ENCODE results near the gene SSTR1.
A peak's percentile ranks its signal among the peaks of the same experiment; 100 is the strongest.

SSTR1 gene

DNA sequence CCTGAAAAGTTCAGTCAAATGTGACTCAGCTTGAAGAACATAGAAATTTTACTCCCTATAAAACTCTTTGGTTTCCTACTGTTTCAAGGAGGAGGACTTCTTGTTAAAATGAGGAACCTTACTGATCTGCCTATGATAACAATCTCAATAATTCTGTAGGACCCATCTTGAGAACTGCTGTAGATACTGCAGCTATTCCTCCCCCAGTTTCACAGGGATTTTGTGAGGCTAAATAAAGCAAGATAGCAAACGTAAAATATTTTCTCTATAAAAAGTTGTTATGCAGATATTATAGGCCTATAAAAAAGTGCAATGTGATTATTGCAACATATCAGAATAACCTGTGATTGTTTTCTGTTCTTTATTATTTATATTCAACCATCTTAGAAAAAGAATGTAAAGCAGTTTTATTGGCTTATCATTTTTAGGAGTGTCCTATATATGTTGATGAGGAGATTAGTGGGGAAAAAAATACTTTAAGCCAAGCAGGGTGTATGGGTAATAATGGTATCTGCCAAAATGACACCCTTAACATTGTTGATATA lies 36.1 kb downstream of the SSTR1 start:
- no peak for DNase-seq

DNA sequence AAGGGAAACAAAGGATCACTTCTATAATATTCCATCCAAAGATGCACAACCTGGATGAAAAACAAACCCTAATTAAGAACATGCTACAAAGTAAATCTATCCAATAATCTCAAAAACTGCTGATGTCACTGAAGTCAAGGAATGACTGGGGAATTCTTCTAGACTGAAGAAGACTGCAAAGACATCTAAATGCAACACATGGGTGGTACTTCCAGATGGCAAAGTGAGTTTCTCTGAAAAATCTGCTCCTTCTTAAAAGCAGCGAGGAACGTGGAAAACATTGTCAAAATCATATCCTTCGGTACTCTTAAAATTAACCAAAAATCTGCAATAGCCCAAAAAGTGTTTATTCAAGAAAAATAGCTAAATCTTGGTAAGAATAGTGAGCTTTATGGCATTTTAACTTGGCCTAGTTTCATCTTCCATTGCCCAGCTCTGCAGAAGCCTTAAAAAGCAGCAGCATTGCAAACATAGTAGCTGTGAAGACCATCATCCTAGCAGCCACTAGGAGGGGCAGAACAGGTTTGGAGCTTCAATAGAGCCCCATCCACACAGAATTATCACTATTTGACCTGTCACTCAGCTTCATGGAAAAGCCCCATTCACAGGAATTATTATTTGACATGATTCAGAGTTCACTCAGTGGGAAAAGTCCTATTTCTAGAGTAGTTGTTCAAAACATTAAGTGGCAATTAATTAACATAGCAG lies 40.8 kb downstream of the SSTR1 start:
- DNase-seq, result peak; percentile 21

DNA sequence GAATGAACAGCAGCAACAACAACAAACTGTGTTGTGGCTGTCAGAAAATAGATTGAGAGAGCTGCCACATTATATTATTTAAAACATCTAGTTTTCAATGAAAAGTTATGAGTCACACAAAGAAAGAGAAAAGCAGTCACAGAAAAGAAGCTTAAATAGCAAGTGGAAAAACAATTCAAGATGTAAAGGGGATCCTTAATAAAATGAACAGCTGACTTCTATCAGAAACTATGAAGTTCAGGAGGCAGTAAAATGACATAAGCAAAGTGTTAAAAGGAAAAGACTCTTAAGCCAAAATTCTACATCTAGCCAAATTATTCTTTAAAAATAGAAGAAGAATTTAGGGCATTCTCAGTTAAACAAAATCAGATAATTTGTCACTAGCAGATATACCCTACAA lies 42.6 kb downstream of the SSTR1 start:
- no peak for DNase-seq

DNA sequence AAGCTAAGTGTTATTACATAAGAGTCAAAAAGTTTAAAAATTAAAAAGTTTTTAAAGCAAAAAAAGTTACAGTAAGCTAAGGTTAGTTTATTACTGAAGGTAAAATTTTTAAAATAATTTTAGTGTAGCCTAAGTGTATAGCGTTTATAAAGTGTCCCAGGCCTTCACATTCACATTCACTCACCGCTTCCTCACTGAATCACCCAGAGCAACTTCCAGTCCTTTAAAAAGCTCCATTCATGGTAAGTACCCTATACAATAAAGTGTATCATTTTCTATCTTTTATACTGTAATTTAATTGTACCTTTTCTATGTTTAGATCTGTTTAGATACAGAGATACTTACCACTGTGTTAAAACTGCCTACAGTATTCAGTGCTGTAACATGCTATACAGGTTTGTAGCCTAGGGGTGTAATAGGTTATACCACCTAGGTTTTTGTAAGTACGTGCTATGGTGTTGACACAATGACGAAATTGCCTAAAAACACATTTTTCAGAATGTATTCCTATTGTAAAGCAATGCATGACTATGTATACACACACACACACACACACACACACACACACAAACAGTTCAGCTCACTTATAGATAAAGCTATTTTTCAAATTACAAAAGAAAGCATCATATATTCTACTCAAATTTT lies 44.5 kb downstream of the SSTR1 start:
- no peak for DNase-seq

DNA sequence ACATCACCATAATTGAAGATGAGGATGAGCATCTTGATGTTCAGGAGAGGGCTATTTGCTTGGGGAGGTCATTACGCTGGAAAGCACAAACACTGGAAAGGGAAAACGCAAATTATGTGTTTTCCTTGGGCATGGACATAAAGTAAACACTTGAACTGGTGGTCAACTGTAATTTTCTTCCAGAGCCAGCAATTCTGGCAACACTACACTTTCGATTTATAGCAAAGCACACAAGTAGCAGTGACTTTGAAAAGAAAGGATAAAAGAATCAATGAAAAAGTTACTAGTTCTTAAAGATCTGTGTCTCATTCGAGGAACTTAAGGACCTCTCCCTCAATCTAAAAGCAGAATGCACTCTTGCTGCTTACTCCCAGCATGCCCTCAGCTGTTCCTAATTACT lies 46.0 kb downstream of the SSTR1 start:
- no peak for DNase-seq

DNA sequence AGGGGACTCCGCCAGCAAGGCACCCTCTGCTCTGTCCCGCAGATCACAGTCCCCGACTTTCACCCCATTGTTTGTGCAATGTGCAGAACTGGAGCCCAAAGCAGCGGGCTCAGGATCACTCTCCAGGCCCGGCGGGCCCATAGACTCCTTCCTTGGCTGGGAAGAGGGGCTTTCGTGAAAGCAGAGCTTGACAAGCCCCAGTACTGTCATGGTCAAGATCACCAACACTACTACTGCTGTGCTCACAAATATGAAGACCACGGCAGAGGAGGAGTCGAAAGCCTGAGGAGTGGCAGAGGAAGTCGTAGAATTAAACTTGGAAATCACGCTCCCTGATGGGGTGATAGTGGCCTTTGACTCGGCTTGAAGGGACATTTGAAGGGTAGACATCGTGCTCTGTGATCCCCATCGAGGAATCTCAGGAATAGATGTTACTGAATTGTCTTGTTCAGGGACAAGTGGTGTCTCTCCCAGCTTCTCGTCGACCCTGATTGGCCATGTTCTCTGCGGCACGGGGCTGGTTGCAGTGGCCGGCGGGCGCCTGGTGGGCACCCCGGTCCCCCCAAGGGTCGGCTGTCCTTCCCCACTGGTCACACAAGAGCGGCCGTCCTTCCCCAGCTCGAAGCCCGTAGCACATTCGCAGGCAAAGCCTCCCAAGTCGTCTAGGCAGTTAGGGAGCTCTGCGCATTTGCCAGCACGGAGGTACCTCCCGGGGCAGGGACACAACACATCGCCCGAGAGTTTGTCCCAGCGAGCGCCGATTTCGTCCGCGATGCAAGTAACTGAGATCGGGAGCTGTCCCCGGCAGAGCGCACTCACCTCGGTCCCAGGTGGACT lies 47.1 kb downstream of the SSTR1 start:
- DNase-seq, result no peak

DNA sequence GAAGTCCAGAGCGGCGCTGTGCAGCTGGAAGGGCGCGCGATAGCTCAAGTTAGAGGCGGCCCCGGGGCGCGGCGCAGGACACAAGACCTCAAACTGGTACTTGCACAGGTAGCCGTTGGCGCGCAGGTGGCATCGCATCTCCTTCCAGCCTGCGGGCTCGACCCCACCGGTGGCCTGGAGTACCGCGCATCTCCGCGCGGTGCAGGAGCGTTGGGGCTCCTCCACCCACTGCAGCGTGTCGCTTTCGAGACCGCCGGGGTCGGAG lies 47.6 kb downstream of the SSTR1 start:
- no peak for DNase-seq

DNA sequence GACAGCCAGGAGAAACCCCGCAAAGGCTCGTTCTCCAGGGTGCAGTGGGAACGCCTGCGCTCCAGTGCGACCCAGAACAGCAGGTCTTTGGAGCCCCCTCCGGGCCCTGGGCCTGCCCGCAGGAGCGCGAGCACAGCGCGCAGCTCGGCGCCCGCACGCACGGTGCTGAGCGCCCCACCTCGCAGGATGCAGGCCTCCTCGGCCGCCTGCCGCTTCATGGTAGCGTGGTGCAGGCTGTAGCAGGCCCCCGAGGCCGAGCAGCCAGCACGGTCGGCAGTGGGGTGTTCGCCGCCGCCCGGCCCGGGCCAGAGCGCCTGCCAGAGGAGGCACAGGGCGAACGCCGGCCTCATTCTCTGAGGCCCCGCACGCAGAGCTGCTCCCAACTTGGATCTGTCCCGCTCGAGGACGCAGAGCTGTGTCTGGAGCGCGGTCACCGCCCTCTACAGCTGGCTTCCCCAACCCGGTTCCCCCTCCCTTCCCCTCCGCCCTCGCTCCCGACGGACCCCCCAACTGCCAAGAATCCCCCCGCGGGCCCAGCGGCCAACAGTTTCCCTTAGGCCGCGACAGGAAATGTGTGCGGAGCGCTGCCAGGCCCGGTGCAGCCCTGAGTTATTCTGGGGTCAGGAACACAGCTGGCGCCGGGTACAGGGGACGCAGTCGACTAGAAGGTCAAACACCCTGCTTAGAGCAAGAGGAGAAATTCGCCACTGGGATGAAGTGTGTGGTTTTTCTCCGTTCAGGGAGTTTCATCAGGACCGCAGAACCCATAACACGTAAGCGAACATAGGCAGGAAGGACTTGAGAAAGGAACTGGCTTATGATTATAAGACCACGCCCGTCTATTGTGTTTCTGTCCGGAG lies 48.2 kb downstream of the SSTR1 start, which contains the start of gene CLEC14A:
TSS of gene CLEC14A (minus strand) at position 421 of the 860 bp plus-strand sequence. CDS start at position 350, 71 bp downstream.
- no peak for DNase-seq

DNA sequence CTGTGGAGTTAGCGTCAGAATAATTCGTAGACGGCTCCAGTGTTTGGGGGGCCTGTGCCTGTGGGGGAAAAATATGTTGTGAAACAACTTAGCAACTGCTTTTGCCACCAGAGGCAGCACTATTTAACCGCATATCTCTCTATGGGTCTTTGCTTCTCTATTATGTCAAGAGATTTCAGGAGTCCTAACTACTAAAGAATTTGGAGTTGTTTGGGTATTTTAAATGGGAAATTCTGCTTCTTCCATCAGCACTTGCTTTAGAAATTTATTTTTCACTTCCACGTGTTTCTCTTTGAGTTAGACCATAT lies 48.8 kb downstream of the SSTR1 start:
- no peak for DNase-seq

DNA sequence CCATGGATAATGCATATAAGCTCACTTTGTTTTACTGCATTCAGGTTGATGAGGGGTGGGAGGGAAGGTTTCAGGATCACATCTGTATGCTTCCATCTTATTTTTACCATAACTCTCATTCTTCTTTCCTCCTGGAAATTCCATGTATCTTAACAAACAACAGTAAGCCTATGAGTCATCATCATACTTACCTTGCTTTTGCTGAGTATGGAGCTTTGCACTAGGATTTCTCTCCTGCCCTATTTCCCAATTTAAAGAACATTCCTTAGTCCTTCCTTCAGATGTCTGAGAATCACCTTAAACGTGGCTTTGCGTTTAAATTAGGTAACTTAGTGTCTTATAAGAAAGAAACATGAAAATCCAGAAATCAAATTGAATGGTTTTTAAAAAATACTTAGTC lies 49.8 kb downstream of the SSTR1 start:
- peak; percentile 45 for DNase-seq

DNA sequence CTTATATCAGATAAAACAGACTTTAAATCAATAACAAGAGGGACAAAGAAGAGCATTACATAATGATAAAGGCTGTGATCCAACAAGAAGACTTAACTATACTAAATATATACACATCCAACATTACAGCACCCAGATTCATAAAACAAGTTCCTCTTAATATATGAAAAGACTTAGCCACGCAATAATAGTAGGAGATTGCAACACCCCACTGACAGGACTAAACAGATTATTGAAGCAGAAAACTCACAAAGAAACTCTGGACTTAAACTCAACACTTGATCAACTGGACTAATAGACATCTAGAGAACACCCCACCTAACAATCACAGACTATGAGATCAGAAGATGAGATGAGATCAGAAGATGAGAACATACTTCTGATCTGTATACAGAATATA lies 53.9 kb downstream of the SSTR1 start:
- no peak for DNase-seq
